WI38 (cell line): ENCODE results near the gene VWA8.

Source experiments
- H3K4me3 ChIP-seq: 2 replicates; pipeline ENCODE4 v1.5.1; 2011; ENCODE audit warnings: low read depth, mild to moderate bottlenecking, control low read depth, low read length
- CTCF ChIP-seq: IDR thresholded peaks from 2 replicates; pipeline ENCODE4 v1.5.1; 2012; ENCODE audit warnings: low read depth, mild to moderate bottlenecking, control low read depth, low read length

The VWA8 gene

GRCh38 chr13:41552031-41552430, 408.9 kb downstream of the VWA8 start:
- no peak for TF ChIP-seq CTCF

GRCh38 chr13:41550276-41550675, 410.6 kb downstream of the VWA8 start:
- TF ChIP-seq CTCF, result no peak
- no peak overlapping the region for H3K4me3 ChIP-seq

More at GRCh38 chr13:41552031-41552430, 408.9 kb downstream of the VWA8 start:
- H3K4me3 ChIP-seq, result no peak overlapping the region

- TF ChIP-seq CTCF, result no peak
These were observed 411.4 kb downstream of the VWA8 start for GRCh38 chr13:41549491-41549890.

GRCh38 chr13:41548910-41549309, 412.0 kb downstream of the VWA8 start:
- no peak overlapping the region for H3K4me3 ChIP-seq
- TF ChIP-seq CTCF, result no peak

More at GRCh38 chr13:41549491-41549890, 411.4 kb downstream of the VWA8 start:
- H3K4me3 ChIP-seq, result no peak overlapping the region

- TF ChIP-seq CTCF, result no peak
- H3K4me3 ChIP-seq, result no peak overlapping the region
These were observed 412.9 kb downstream of the VWA8 start for GRCh38 chr13:41548031-41548430.

- no peak overlapping the region for H3K4me3 ChIP-seq
- no peak for TF ChIP-seq CTCF
These were observed 413.5 kb downstream of the VWA8 start for GRCh38 chr13:41547251-41548000.

- TF ChIP-seq CTCF, result no peak
- H3K4me3 ChIP-seq, result no peak overlapping the region
These were observed 414.3 kb downstream of the VWA8 start for GRCh38 chr13:41546372-41547190.
